CD4-positive, alpha-beta T cell (primary cell): ENCODE data around the gene EFHB. TPM values are rescaled to one million over a fixed set of nuclear protein-coding genes. Genes with fewer than 3 reads are reported as not detected.

Experiments used
- ATAC-seq: fragments of 200-7000 bp; cut with Tn5 transposase; one replicate; pipeline ENCODE4 v1.10.0; 2022; ENCODE audit warnings: mild to moderate bottlenecking; ENCODE audit not compliant: poor library complexity
- CTCF ChIA-PET: fragments of 350-600 bp; sonication (Branson Sonifier 250); formaldehyde crosslinking; loops from one replicate; lab custom pipeline; 2021; ENCODE audit warnings: antibody characterized with exemption, inconsistent platforms; lab: Charles Lee
- POLR2A ChIA-PET: fragments of 350-600 bp; sonication (Branson Sonifier 250); formaldehyde crosslinking; loops from one replicate; lab custom pipeline; 2021; ENCODE audit warnings: antibody characterized with exemption, inconsistent platforms; lab: Charles Lee
- DNase-seq, 14 experiments: peaks; one replicate each; pipeline ENCODE4 v3.0.0-alpha.2; 2013 to 2020; ENCODE audit warnings: mixed read lengths in 2 of 14
- H3K27ac ChIP-seq, 2 donors: one replicate each; pipeline versions ENCODE4 v1.5.1 to v1.7.0; 2013; ENCODE audit warnings: low read length in 2 of 2, low read depth in 1 of 2, mild to moderate bottlenecking in 1 of 2
- H3K27me3 ChIP-seq, 2 experiments: 1 replicate in 1 of 2; 2 replicates in 1 of 2; pipeline versions ENCODE4 v1.6.1 to v1.7.0; 2013; ENCODE audit warnings: low read length in 2 of 2, control low read depth in 1 of 2, mild to moderate bottlenecking in 1 of 2, moderate library complexity in 1 of 2; ENCODE audit not compliant: insufficient read depth in 2 of 2, control insufficient read depth in 1 of 2
- H3K36me3 ChIP-seq: one replicate; pipeline ENCODE4 v1.6.1; 2013; ENCODE audit warnings: low read length, control low read depth; ENCODE audit not compliant: insufficient read depth
- H3K4me1 ChIP-seq: one replicate; pipeline ENCODE4 v1.6.1; 2013; ENCODE audit warnings: low read length, control low read depth; ENCODE audit not compliant: insufficient read depth
- H3K4me3 ChIP-seq: one replicate; pipeline ENCODE4 v1.5.1; 2013; ENCODE audit warnings: mild to moderate bottlenecking, low read length, moderate library complexity
- H3K9me3 ChIP-seq, 2 experiments: 1 replicate in 1 of 2; 2 replicates in 1 of 2; pipeline versions ENCODE4 v1.6.1 to v1.7.0; 2013; ENCODE audit warnings: low read length in 2 of 2, mild to moderate bottlenecking in 2 of 2, control low read depth in 1 of 2, moderate library complexity in 1 of 2; ENCODE audit not compliant: control insufficient read depth in 1 of 2, insufficient read depth in 1 of 2
- H3K27ac Mint-ChIP-seq: one replicate; pipeline ENCODE4 v1.8.0; 2020; ENCODE audit warnings: mixed read lengths
- H3K27me3 Mint-ChIP-seq: one replicate; pipeline ENCODE4 v1.8.0; 2021; ENCODE audit warnings: mixed read lengths
- H3K36me3 Mint-ChIP-seq: one replicate; pipeline ENCODE4 v1.8.0; 2021; ENCODE audit warnings: low read depth, mixed read lengths
- H3K4me1 Mint-ChIP-seq: one replicate; pipeline ENCODE4 v1.8.0; 2021; ENCODE audit warnings: low read depth, mixed read lengths
- H3K4me3 Mint-ChIP-seq: one replicate; pipeline ENCODE4 v1.8.0; 2020; ENCODE audit warnings: mild to moderate bottlenecking, mixed read lengths
- H3K9me3 Mint-ChIP-seq: one replicate; pipeline ENCODE4 v1.8.0; 2020; ENCODE audit warnings: mixed read lengths
- CTCF ChIP-seq: fragments of 200-600 bp; IDR thresholded peaks from one replicate; pipeline ENCODE4 v1.8.0; 2022; ENCODE audit warnings: antibody characterized with exemption, mild to moderate bottlenecking
- intact Hi-C, 2 experiments: fragments of 100-400 bp; cut with DNase I in 1 of 2; cut with micrococcal nuclease in 1 of 2; formaldehyde crosslinking; loops; one replicate each; pipeline versions ENCODE4 v1.15.1 to v1.9.0; 2023 to 2025; cut with DNase I, micrococcal nuclease
- polyA plus RNA-seq, 2 donors: library from polyadenylated mRNA; unstranded; fragments of 120-200 nt; gene quantifications; one replicate each; pipeline ENCODE4 v1.2.1, GENCODE V29; 2013
- total RNA-seq, 174 experiments: library from RNA in 2 of 174; stranded (reverse) in 2 of 174; gene quantifications; one replicate each; pipeline ENCODE4 v1.2.3 and lab custom pipeline; 2021 to 2026

The EFHB gene
- total RNA-seq (1 to 10 TPM in 1 of 2 experiments, under 1 TPM in 1; 0.99 to 1.2 TPM), total RNA-seq (lab: John Stamatoyannopoulos, UW) (0 to 2.5 (median 0.42) reads per million in 172 experiments)
- polyA plus RNA-seq (2013, experiment 1 of 2): 0.48 TPM
- polyA plus RNA-seq (2013, experiment 2 of 2): 1.3 TPM

- CTCF ChIA-PET: no interaction called here
These were observed at the start of gene EFHB for GRCh38 chr3:19934098-19934566. Gene EFHB (minus strand): TSS chr3:19934217. CDS start chr3:19934018, 199 bp downstream.

GRCh38 chr3:19972054-19972453, 38.0 kb upstream of the EFHB start:
- Histone ChIP-seq H3K9me3 (no peaks in the 10 kb centered on the region), H3K27ac (no peak overlapping the region), H3K27me3 (no peaks in the 10 kb centered on the region), H3K36me3 (peaks cover 42% of the 10 kb centered on the region), H3K4me1 (no peaks in the 10 kb centered on the region), H3K4me3 (no peak overlapping the region)
- H3K4me1 Mint-ChIP-seq: peaks cover 36% of the 10 kb centered on the region
- no peaks in the 10 kb centered on the region for H3K9me3 Mint-ChIP-seq
- DNase-seq: no peak
- no peak for ATAC-seq
- no peaks in the 10 kb centered on the region for H3K27me3 Mint-ChIP-seq
- ChIA-PET CTCF (no interaction called here), POLR2A (no interaction called here)
- TF ChIP-seq CTCF: no peak
- no peak overlapping the region for H3K27ac Mint-ChIP-seq
- peaks cover 80% of the 10 kb centered on the region for H3K36me3 Mint-ChIP-seq
- H3K4me3 Mint-ChIP-seq: no peak overlapping the region
- intact Hi-C loops: no loop called here

More at GRCh38 chr3:19934098-19934566, at the start of gene EFHB:
- intact Hi-C loops: no loop called here
- Mint-ChIP-seq H3K27me3 (peaks cover 20% of the 10 kb centered on the region), H3K36me3 (no peaks in the 10 kb centered on the region), H3K4me1 (no peaks in the 10 kb centered on the region), H3K4me3 (no peak within 1 kb of the TSS), H3K9me3 (no peaks in the 10 kb centered on the region), H3K27ac (no peak within 1 kb of the TSS)
- ATAC-seq (no peak), DNase-seq (peak in 2 of 14 experiments; percentile 9 to 26)
- no peaks in the 10 kb centered on the region for H3K36me3 ChIP-seq
- no peak within 1 kb of the TSS for H3K27ac ChIP-seq
- no peaks in the 10 kb centered on the region for H3K27me3 ChIP-seq
- TF ChIP-seq CTCF: no peak
- no peaks in the 10 kb centered on the region for H3K4me1 ChIP-seq
- H3K9me3 ChIP-seq: no peaks in the 10 kb centered on the region
- no peak within 1 kb of the TSS for H3K4me3 ChIP-seq
- POLR2A ChIA-PET: no interaction called here

GRCh38 chr3:19970327-19970726, 36.3 kb upstream of the EFHB start:
- ATAC-seq (no peak), DNase-seq (no peak)
- Histone ChIP-seq H3K9me3 (no peaks in the 10 kb centered on the region), H3K27ac (no peak overlapping the region), H3K4me1 (peaks cover 4% of the 10 kb centered on the region), H3K4me3 (no peak overlapping the region), H3K36me3 (peaks cover 25% of the 10 kb centered on the region), H3K27me3 (no peaks in the 10 kb centered on the region)
- peak overlapping the region; percentile 61 for H3K27ac Mint-ChIP-seq
- H3K27me3 Mint-ChIP-seq: no peaks in the 10 kb centered on the region
- CTCF ChIA-PET: no interaction called here
- intact Hi-C loops: no loop called here
- TF ChIP-seq CTCF: no peak
- H3K4me1 Mint-ChIP-seq: peaks cover 51% of the 10 kb centered on the region
- H3K4me3 Mint-ChIP-seq: no peak overlapping the region
- POLR2A ChIA-PET: no interaction called here
- H3K9me3 Mint-ChIP-seq: no peaks in the 10 kb centered on the region
- peaks cover 77% of the 10 kb centered on the region for H3K36me3 Mint-ChIP-seq
